ENCODE results near the gene RXRB.
A peak's percentile ranks its signal among the peaks of the same experiment; 100 is the strongest.

The RXRB gene

GRCh38 chr6:33174784-33175183 is 25.7 kb downstream of the RXRB start:
- DNase-seq, result no peak

- DNase-seq, result no peak
These were observed 26.8 kb downstream of the RXRB start for GRCh38 chr6:33173535-33174180.

GRCh38 chr6:33172688-33173534 is 27.6 kb downstream of the RXRB start:
- no peak for DNase-seq

GRCh38 chr6:33171880-33172687 is 28.4 kb downstream of the RXRB start:
- DNase-seq, result no peak

- DNase-seq, result no peak
These were observed 29.2 kb downstream of the RXRB start for GRCh38 chr6:33171016-33171879.

- DNase-seq, result no peak
These were observed 30.1 kb downstream of the RXRB start for GRCh38 chr6:33170176-33171015.

GRCh38 chr6:33169291-33170175 is 30.9 kb downstream of the RXRB start:
- no peak for DNase-seq

- no peak for DNase-seq
These were observed 31.8 kb downstream of the RXRB start for GRCh38 chr6:33168639-33169038.

- no peak for DNase-seq
These were observed 32.2 kb downstream of the RXRB start for GRCh38 chr6:33168284-33168601.

- DNase-seq, result no peak
These were observed 32.8 kb downstream of the RXRB start for GRCh38 chr6:33167374-33168283.

GRCh38 chr6:33166811-33167210 is 33.7 kb downstream of the RXRB start:
- no peak for DNase-seq

GRCh38 chr6:33166363-33166762 is 34.1 kb downstream of the RXRB start:
- DNase-seq, result no peak

- no peak for DNase-seq
These were observed 34.7 kb downstream of the RXRB start for GRCh38 chr6:33165581-33166258.

GRCh38 chr6:33164665-33165373 is 35.6 kb downstream of the RXRB start:
- DNase-seq, result no peak

GRCh38 chr6:33164176-33164575 is 36.3 kb downstream of the RXRB start:
- no peak for DNase-seq

- no peak for DNase-seq
These were observed 36.9 kb downstream of the RXRB start for GRCh38 chr6:33163540-33163939.

- DNase-seq, result peak; percentile 76 to 83
These were observed 38.8 kb downstream of the RXRB start for GRCh38 chr6:33161354-33162331.
